GM18520 (cell line): Measurements from ENCODE around the gene ADCY9.
"Not testable (repeated sequence)": the region's sequence is repeated elsewhere in the genome, so short reads cannot be mapped to it uniquely, and the experiment has no call there.

ENCODE experiments used
- ATAC-seq: cut with Tn5 transposase; IDR thresholded peaks from one replicate; pipeline ENCODE4 v1.9.1; 2021; ENCODE audit not compliant: unreplicated experiment

The ADCY9 gene

GRCh38 chr16:4071686-4072561 lies 44.3 kb downstream of the ADCY9 start:
- ATAC-seq: no peak

- no peak for ATAC-seq
These were observed 45.3 kb downstream of the ADCY9 start for GRCh38 chr16:4070936-4071335.

GRCh38 chr16:4067262-4068001 lies 48.8 kb downstream of the ADCY9 start:
- ATAC-seq: no peak

- ATAC-seq: no peak
These were observed 51.3 kb downstream of the ADCY9 start for GRCh38 chr16:4064950-4065352.

GRCh38 chr16:4062212-4062802 lies 53.9 kb downstream of the ADCY9 start:
- ATAC-seq: no peak

GRCh38 chr16:4060823-4061222 lies 55.4 kb downstream of the ADCY9 start:
- no peak for ATAC-seq

GRCh38 chr16:4060009-4060408 lies 56.2 kb downstream of the ADCY9 start:
- ATAC-seq: no peak

GRCh38 chr16:4058386-4058785 lies 57.9 kb downstream of the ADCY9 start:
- no peak for ATAC-seq

GRCh38 chr16:4057439-4057877 lies 58.8 kb downstream of the ADCY9 start:
- no peak for ATAC-seq

GRCh38 chr16:4056161-4057105 lies 59.8 kb downstream of the ADCY9 start:
- no peak for ATAC-seq

- no peak for ATAC-seq
These were observed 60.5 kb downstream of the ADCY9 start for GRCh38 chr16:4055748-4056147.

GRCh38 chr16:4053301-4053845 lies 62.9 kb downstream of the ADCY9 start:
- no peak for ATAC-seq

- ATAC-seq: no peak
These were observed 63.4 kb downstream of the ADCY9 start for GRCh38 chr16:4052801-4053293.

- no peak for ATAC-seq
These were observed 64.1 kb downstream of the ADCY9 start for GRCh38 chr16:4052096-4052495.

- no peak for ATAC-seq
These were observed 64.7 kb downstream of the ADCY9 start for GRCh38 chr16:4051591-4051990.

GRCh38 chr16:4049031-4049430 lies 67.2 kb downstream of the ADCY9 start:
- no peak for ATAC-seq

- ATAC-seq: no peak
These were observed 67.8 kb downstream of the ADCY9 start for GRCh38 chr16:4048481-4048880.

- no peak for ATAC-seq
These were observed 70.0 kb downstream of the ADCY9 start for GRCh38 chr16:4046221-4046620.

- ATAC-seq: not testable (repeated sequence)
These were observed 70.7 kb downstream of the ADCY9 start for GRCh38 chr16:4045561-4045960.

GRCh38 chr16:4042581-4042980 lies 73.7 kb downstream of the ADCY9 start:
- ATAC-seq: no peak
